Measurements from ENCODE around the gene TUBGCP3. TPM values are rescaled to one million over a fixed set of nuclear protein-coding genes. Genes with fewer than 3 reads are reported as not detected.

The TUBGCP3 gene
- polyA plus RNA-seq, 1 donor from 2014 or later: 20.3 TPM

- Histone ChIP-seq H3F3A (ENCODE audit: insufficient read depth, low read length, poor library complexity, severe bottlenecking) (no peaks in the 10 kb centered on the region), H3K9me3 (ENCODE audit: low read length) (no peaks in the 10 kb centered on the region), H2AFZ (ENCODE audit: low read depth, low read length) (no peak overlapping the region), H3K79me2 (replicated peaks; ENCODE audit: insufficient read depth, low read length) (no peaks in the 10 kb centered on the region), H3K27me3 (ENCODE audit: insufficient read depth, low read depth, low read length) (no peaks in the 10 kb centered on the region), H3K9ac (ENCODE audit: low read length) (no peak overlapping the region), H3K27ac (ENCODE audit: low read length) (no peak overlapping the region), H3K4me2 (ENCODE audit: low read length) (no peak overlapping the region), H3K36me3 (ENCODE audit: insufficient read depth, low read length) (no peaks in the 10 kb centered on the region), H3K4me3 (ENCODE audit: low read length) (no peak overlapping the region), H4K20me1 (ENCODE audit: insufficient read depth) (no peaks in the 10 kb centered on the region), H3K9me2 (ENCODE audit: insufficient read depth, low read length) (no peaks in the 10 kb centered on the region)
- TF ChIP-seq RAD21 (conservative IDR thresholded peaks at IDR 0.05) (no peak), POLR2AphosphoS5 (IDR thresholded peaks at IDR 0.05) (no peak), EZH2 (IDR thresholded peaks at IDR 0.05; ENCODE audit: borderline replicate concordance, insufficient read depth, low read length, poor library complexity, severe bottlenecking) (no peak), CTCF (IDR thresholded peaks at IDR 0.05; ENCODE audit: poor library complexity, severe bottlenecking) (no peak), SMC3 (conservative IDR thresholded peaks at IDR 0.05; ENCODE audit: poor library complexity) (no peak), EP300 (conservative IDR thresholded peaks at IDR 0.05; ENCODE audit: poor library complexity, severe bottlenecking) (no peak), TAF1 (IDR thresholded peaks at IDR 0.05; ENCODE audit: low read depth) (no peak), MXI1 (conservative IDR thresholded peaks at IDR 0.05; ENCODE audit: poor library complexity, severe bottlenecking) (no peak), REST (IDR thresholded peaks at IDR 0.05; ENCODE audit: borderline replicate concordance) (no peak)
These were observed 36.9 kb upstream of the TUBGCP3 start for GRCh38 chr13:112624602-112625430.

- H2AFZ ChIP-seq (ENCODE audit: low read depth, low read length): no peak overlapping the region
- no peaks in the 10 kb centered on the region for H3K27me3 ChIP-seq (ENCODE audit: insufficient read depth, low read depth, low read length)
- H3K4me3 ChIP-seq (ENCODE audit: low read length): no peak overlapping the region
- TF ChIP-seq TAF1 (IDR thresholded peaks at IDR 0.05; ENCODE audit: low read depth) (no peak), POLR2AphosphoS5 (IDR thresholded peaks at IDR 0.05) (no peak), MXI1 (conservative IDR thresholded peaks at IDR 0.05; ENCODE audit: poor library complexity, severe bottlenecking) (no peak), REST (IDR thresholded peaks at IDR 0.05; ENCODE audit: borderline replicate concordance) (no peak), SMC3 (conservative IDR thresholded peaks at IDR 0.05; ENCODE audit: poor library complexity) (no peak), EP300 (conservative IDR thresholded peaks at IDR 0.05; ENCODE audit: poor library complexity, severe bottlenecking) (no peak), CTCF (IDR thresholded peaks at IDR 0.05; ENCODE audit: poor library complexity, severe bottlenecking) (no peak), EZH2 (IDR thresholded peaks at IDR 0.05; ENCODE audit: borderline replicate concordance, insufficient read depth, low read length, poor library complexity, severe bottlenecking) (no peak), RAD21 (conservative IDR thresholded peaks at IDR 0.05) (no peak)
- no peaks in the 10 kb centered on the region for H3K9me2 ChIP-seq (ENCODE audit: insufficient read depth, low read length)
- H3K9me3 ChIP-seq (ENCODE audit: low read length): no peaks in the 10 kb centered on the region
- H3K79me2 ChIP-seq (replicated peaks; ENCODE audit: insufficient read depth, low read length): no peaks in the 10 kb centered on the region
- H3K4me2 ChIP-seq (ENCODE audit: low read length): no peak overlapping the region
- no peaks in the 10 kb centered on the region for H3F3A ChIP-seq (ENCODE audit: insufficient read depth, low read length, poor library complexity, severe bottlenecking)
- no peak overlapping the region for H3K9ac ChIP-seq (ENCODE audit: low read length)
- no peak overlapping the region for H3K27ac ChIP-seq (ENCODE audit: low read length)
- no peaks in the 10 kb centered on the region for H4K20me1 ChIP-seq (ENCODE audit: insufficient read depth)
- H3K36me3 ChIP-seq (ENCODE audit: insufficient read depth, low read length): no peaks in the 10 kb centered on the region
These were observed 36.1 kb upstream of the TUBGCP3 start for GRCh38 chr13:112624040-112624439.
